ENCODE results near the gene DMKN. TPM values are rescaled to one million over a fixed set of nuclear protein-coding genes. Genes with fewer than 3 reads are reported as not detected.

DMKN gene
- polyA plus RNA-seq, 2 of the 4 experiments (the other 2 are of a cell fraction): 21.5 to 40.6 TPM

DNA sequence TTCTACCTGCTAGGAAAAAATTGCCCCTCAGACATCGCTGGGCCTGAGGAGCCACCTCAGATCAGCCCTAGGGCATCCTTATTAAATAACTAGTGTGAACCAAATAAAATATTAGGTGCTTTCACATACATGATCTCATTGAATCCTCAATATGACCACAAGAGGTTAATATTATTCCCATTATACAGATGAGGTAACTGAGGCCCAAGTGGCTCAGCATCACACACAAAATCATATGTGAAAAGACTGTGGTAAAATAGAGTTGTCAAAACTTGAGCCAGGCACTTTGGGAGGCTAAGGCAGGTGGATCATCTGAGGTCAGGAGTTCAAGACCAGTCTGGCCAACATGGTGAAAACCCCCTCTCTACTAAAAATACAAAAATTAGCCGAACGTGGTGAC is 2.9 kb upstream of the DMKN start:
- FAIRE-seq (no peak), ATAC-seq (no peak), DNase-seq (ENCODE audit: low read depth in 1 of 2, low spot score in 1 of 2) (no peak)
- CTCF ChIA-PET: interaction anchor here (0.8 to 6.2 kb wide), 8 partner anchors 11 to 163 kb away, joined by 3 to 50 read pairs (median 8); no protein-coding TSS in a partner anchor
- POLR2A ChIA-PET: interaction anchor here (0.6 kb wide), 1 partner anchor 9 kb away, joined by 3 read pairs; no protein-coding TSS in a partner anchor
- no peak overlapping the region for H3K4me2 ChIP-seq
- H3K9me3 ChIP-seq: no peaks in the 10 kb centered on the region
- TF ChIP-seq ZC3H11A (IDR thresholded peaks at IDR 0.05) (no peak), ZNF302 (CRISPR knock-in tag; IDR thresholded peaks at IDR 0.05) (no peak), RARB (CRISPR knock-in tag; IDR thresholded peaks at IDR 0.05) (no peak), EP300 (IDR thresholded peaks at IDR 0.05) (no peak), TP53 (CRISPR knock-in tag; IDR thresholded peaks at IDR 0.05) (no peak), NPAS2 (CRISPR knock-in tag; IDR thresholded peaks at IDR 0.05; ENCODE audit: borderline replicate concordance) (no peak)
- H3K4me1 ChIP-seq: peaks cover 23% of the 10 kb centered on the region
- no peak overlapping the region for H3K4me3 ChIP-seq
- no peak overlapping the region for H3K27ac ChIP-seq
- WGBS (ENCODE audit: missing lambda C conversion rate): 81% methylated on average over 3 of the region's 3 CpGs

DNA sequence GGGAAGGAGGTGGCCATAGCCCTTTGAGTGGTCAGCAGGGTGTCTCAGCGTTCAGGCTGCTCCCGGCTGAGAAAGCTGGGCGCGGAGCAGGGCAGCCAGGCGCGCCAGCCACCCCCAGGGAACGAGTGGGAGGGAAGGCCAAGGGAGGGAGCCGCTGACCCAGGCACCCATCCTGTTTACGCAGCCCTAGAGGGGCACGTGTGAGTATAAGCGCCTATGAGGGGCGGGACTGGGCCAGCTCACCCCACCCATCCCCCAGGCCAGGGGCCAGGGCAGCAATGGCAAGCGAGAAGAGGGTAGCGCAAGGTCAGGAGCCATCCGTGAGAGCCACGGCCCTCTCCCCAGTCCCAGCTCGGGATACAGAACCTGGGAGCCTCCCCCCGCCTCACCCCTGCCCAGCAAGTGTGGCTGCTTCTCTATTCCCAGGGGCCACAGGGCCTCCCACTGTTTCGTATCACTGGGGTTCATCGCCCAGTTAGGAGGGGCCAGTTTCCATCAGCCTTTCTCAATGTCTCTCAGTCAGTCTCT is 897 bp upstream of the DMKN start:
- FAIRE-seq: no peak
- TF ChIP-seq, protein P1, sequence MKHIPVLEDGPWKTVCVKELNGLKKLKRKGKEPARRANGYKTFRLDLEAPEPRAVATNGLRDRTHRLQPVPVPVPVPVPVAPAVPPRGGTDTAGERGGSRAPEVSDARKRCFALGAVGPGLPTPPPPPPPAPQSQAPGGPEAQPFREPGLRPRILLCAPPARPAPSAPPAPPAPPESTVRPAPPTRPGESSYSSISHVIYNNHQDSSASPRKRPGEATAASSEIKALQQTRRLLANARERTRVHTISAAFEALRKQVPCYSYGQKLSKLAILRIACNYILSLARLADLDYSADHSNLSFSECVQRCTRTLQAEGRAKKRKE (CRISPR knock-in tag; IDR thresholded peaks at IDR 0.05; ENCODE audit: low read depth): no peak
- TF ChIP-seq EP300 (IDR thresholded peaks at IDR 0.05): no peak
- no peak for TF ChIP-seq BHLHE40 (IDR thresholded peaks at IDR 0.05; ENCODE audit: low read depth, low read length)
- TF ChIP-seq PHF8 (IDR thresholded peaks at IDR 0.05; ENCODE audit: borderline replicate concordance, low read depth): no peak
- TF ChIP-seq KDM5A (IDR thresholded peaks at IDR 0.05): no peak
- TF ChIP-seq, protein P2, sequence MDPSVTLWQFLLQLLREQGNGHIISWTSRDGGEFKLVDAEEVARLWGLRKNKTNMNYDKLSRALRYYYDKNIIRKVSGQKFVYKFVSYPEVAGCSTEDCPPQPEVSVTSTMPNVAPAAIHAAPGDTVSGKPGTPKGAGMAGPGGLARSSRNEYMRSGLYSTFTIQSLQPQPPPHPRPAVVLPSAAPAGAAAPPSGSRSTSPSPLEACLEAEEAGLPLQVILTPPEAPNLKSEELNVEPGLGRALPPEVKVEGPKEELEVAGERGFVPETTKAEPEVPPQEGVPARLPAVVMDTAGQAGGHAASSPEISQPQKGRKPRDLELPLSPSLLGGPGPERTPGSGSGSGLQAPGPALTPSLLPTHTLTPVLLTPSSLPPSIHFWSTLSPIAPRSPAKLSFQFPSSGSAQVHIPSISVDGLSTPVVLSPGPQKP (IDR thresholded peaks at IDR 0.05; ENCODE audit: low read depth, low read length): no peak
- TF ChIP-seq, protein P3, sequence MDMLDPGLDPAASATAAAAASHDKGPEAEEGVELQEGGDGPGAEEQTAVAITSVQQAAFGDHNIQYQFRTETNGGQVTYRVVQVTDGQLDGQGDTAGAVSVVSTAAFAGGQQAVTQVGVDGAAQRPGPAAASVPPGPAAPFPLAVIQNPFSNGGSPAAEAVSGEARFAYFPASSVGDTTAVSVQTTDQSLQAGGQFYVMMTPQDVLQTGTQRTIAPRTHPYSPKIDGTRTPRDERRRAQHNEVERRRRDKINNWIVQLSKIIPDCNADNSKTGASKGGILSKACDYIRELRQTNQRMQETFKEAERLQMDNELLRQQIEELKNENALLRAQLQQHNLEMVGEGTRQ (IDR thresholded peaks at IDR 0.05): no peak
- TF ChIP-seq POLR2A (IDR thresholded peaks at IDR 0.05; ENCODE audit: low read length): no peak
- no peak for TF ChIP-seq FOXS1 (CRISPR knock-in tag; IDR thresholded peaks at IDR 0.05)
- TF ChIP-seq MAZ (IDR thresholded peaks at IDR 0.05; ENCODE audit: borderline replicate concordance, low read depth, low read length): no peak
- TF ChIP-seq NR3C1 (IDR thresholded peaks at IDR 0.05): no peak
- TF ChIP-seq, protein P4, sequence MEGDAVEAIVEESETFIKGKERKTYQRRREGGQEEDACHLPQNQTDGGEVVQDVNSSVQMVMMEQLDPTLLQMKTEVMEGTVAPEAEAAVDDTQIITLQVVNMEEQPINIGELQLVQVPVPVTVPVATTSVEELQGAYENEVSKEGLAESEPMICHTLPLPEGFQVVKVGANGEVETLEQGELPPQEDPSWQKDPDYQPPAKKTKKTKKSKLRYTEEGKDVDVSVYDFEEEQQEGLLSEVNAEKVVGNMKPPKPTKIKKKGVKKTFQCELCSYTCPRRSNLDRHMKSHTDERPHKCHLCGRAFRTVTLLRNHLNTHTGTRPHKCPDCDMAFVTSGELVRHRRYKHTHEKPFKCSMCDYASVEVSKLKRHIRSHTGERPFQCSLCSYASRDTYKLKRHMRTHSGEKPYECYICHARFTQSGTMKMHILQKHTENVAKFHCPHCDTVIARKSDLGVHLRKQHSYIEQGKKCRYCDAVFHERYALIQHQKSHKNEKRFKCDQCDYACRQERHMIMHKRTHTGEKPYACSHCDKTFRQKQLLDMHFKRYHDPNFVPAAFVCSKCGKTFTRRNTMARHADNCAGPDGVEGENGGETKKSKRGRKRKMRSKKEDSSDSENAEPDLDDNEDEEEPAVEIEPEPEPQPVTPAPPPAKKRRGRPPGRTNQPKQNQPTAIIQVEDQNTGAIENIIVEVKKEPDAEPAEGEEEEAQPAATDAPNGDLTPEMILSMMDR (IDR thresholded peaks at IDR 0.05): no peak
- TF ChIP-seq TP53 (CRISPR knock-in tag; IDR thresholded peaks at IDR 0.05): no peak
- no peak overlapping the region for H3K4me3 ChIP-seq
- POLR2A ChIA-PET: no interaction called here
- WGBS (ENCODE audit: missing lambda C conversion rate): 54% methylated on average over 20 of the region's 20 CpGs
- peaks cover 24% of the 10 kb centered on the region for H3K4me1 ChIP-seq
- H3K27ac ChIP-seq: peak overlapping the region in 1 of 2 experiments; percentile 12; a peak in 1 of 6 replicates
- DNase-seq (ENCODE audit: low read depth in 1 of 2, low spot score in 1 of 2): no peak
- CTCF ChIA-PET: interaction anchor here (1.1 to 6.2 kb wide), 9 partner anchors 9 to 201 kb away, joined by 3 to 50 read pairs (median 4); no protein-coding TSS in a partner anchor
- peak overlapping the region; percentile 9; the same call in 2 of the 3 replicates for H3K4me2 ChIP-seq
- H3K9me3 ChIP-seq: no peaks in the 10 kb centered on the region
- ATAC-seq: no peak
